ENCODE results near the gene PYROXD2.
"Not testable (repeated sequence)": the region's sequence is repeated elsewhere in the genome, so short reads cannot be mapped to it uniquely, and the experiment has no call there.

Gene PYROXD2

GRCh38 chr10:98383134-98383667 is 31.8 kb downstream of the PYROXD2 start:
- H3K27ac ChIP-seq (replicated peaks; ENCODE audit: low read length); H2BK15ac ChIP-seq (ENCODE audit: low read length); H3K4ac ChIP-seq (ENCODE audit: low read length); H3K23ac ChIP-seq (ENCODE audit: low read depth, low read length, poor library complexity); H3K4me2 ChIP-seq (ENCODE audit: insufficient read depth, low read length, poor library complexity, severe bottlenecking); H2BK12ac ChIP-seq (ENCODE audit: low read length); H2AFZ ChIP-seq (ENCODE audit: low read length); H3K36me3 ChIP-seq (replicated peaks in 1 of 2; ENCODE audit: control insufficient read depth in 2 of 2, insufficient read depth in 2 of 2, low read length in 2 of 2); H4K8ac ChIP-seq (ENCODE audit: low read depth, low read length); H3K27me3 ChIP-seq (ENCODE audit: control insufficient read depth in 3 of 3, insufficient read depth in 3 of 3, low read depth in 1 of 3, low read length in 3 of 3); H4K91ac ChIP-seq (ENCODE audit: low read depth, low read length, poor library complexity); H3K9me3 ChIP-seq (replicated peaks in 1 of 2; ENCODE audit: control insufficient read depth in 2 of 2, insufficient read depth in 1 of 2, low read depth in 1 of 2, low read length in 2 of 2); DNase-seq (ENCODE audit: low spot score); H3K9ac ChIP-seq (ENCODE audit: low read depth, low read length, poor library complexity); H3K4me1 ChIP-seq (ENCODE audit: control insufficient read depth in 2 of 2, insufficient read depth in 1 of 2, low read depth in 1 of 2, low read length in 2 of 2); H2BK5ac ChIP-seq (ENCODE audit: low read length); H3K14ac ChIP-seq (ENCODE audit: low read length); H2AK5ac ChIP-seq (ENCODE audit: low read depth, low read length); H3K4me3 ChIP-seq (ENCODE audit: low read length in 2 of 2); H2BK120ac ChIP-seq (ENCODE audit: low read depth, low read length); H3K79me1 ChIP-seq (ENCODE audit: low read depth, low read length); H3K18ac ChIP-seq (ENCODE audit: low read length): not testable (repeated sequence)
- no CpG with 5 or more reads among the region's 7 CpGs for WGBS, 2 donors (ENCODE audit: extremely low coverage in 2 of 2, insufficient read length in 2 of 2, insufficient replicate concordance in 1 of 2)

GRCh38 chr10:98382691-98383101 is 32.3 kb downstream of the PYROXD2 start:
- Histone ChIP-seq H3K4me3 (ENCODE audit: low read length in 2 of 2) (no peak overlapping the region), H3K14ac (ENCODE audit: low read length) (no peak overlapping the region), H3K4ac (ENCODE audit: low read length) (no peak overlapping the region), H3K4me2 (ENCODE audit: insufficient read depth, low read length, poor library complexity, severe bottlenecking) (no peak overlapping the region), H3K9me3 (replicated peaks in 1 of 2; ENCODE audit: control insufficient read depth in 2 of 2, insufficient read depth in 1 of 2, low read depth in 1 of 2, low read length in 2 of 2) (no peaks in the 10 kb centered on the region), H2AK5ac (ENCODE audit: low read depth, low read length) (no peak overlapping the region), H4K8ac (ENCODE audit: low read depth, low read length) (no peak overlapping the region), H2BK120ac (ENCODE audit: low read depth, low read length) (no peak overlapping the region), H3K18ac (ENCODE audit: low read length) (no peak overlapping the region), H3K27ac (replicated peaks; ENCODE audit: low read length) (no peak overlapping the region), H2BK5ac (ENCODE audit: low read length) (no peak overlapping the region), H3K79me1 (ENCODE audit: low read depth, low read length) (no peaks in the 10 kb centered on the region), H3K27me3 (ENCODE audit: control insufficient read depth in 3 of 3, insufficient read depth in 3 of 3, low read depth in 1 of 3, low read length in 3 of 3) (no peaks in the 10 kb centered on the region), H3K9ac (ENCODE audit: low read depth, low read length, poor library complexity) (no peak overlapping the region), H3K23ac (ENCODE audit: low read depth, low read length, poor library complexity) (no peak overlapping the region), H2BK12ac (ENCODE audit: low read length) (no peak overlapping the region), H2BK15ac (ENCODE audit: low read length) (no peak overlapping the region), H4K91ac (ENCODE audit: low read depth, low read length, poor library complexity) (no peak overlapping the region), H2AFZ (ENCODE audit: low read length) (no peak overlapping the region), H3K36me3 (replicated peaks in 1 of 2; ENCODE audit: control insufficient read depth in 2 of 2, insufficient read depth in 2 of 2, low read length in 2 of 2) (no peaks in the 10 kb centered on the region), H3K4me1 (ENCODE audit: control insufficient read depth in 2 of 2, insufficient read depth in 1 of 2, low read depth in 1 of 2, low read length in 2 of 2) (no peaks in the 10 kb centered on the region)
- DNase-seq (ENCODE audit: low spot score): no peak
- WGBS, 2 donors (ENCODE audit: extremely low coverage in 2 of 2, insufficient read length in 2 of 2, insufficient replicate concordance in 1 of 2): no CpG with 5 or more reads among the region's 5 CpGs

- H3K4ac ChIP-seq (ENCODE audit: low read length): no peak overlapping the region
- no peak for DNase-seq (ENCODE audit: low spot score)
- no CpG with 5 or more reads among the region's 8 CpGs for WGBS, 2 donors (ENCODE audit: extremely low coverage in 2 of 2, insufficient read length in 2 of 2, insufficient replicate concordance in 1 of 2)
- H3K18ac ChIP-seq (ENCODE audit: low read length): no peak overlapping the region
- no peaks in the 10 kb centered on the region for H3K4me1 ChIP-seq (ENCODE audit: control insufficient read depth in 2 of 2, insufficient read depth in 1 of 2, low read depth in 1 of 2, low read length in 2 of 2)
- no peak overlapping the region for H3K14ac ChIP-seq (ENCODE audit: low read length)
- H4K8ac ChIP-seq (ENCODE audit: low read depth, low read length): no peak overlapping the region
- H2AFZ ChIP-seq (ENCODE audit: low read length): no peak overlapping the region
- no peak overlapping the region for H2AK5ac ChIP-seq (ENCODE audit: low read depth, low read length)
- no peak overlapping the region for H2BK15ac ChIP-seq (ENCODE audit: low read length)
- no peak overlapping the region for H4K91ac ChIP-seq (ENCODE audit: low read depth, low read length, poor library complexity)
- peak overlapping the region; percentile 12 for H3K23ac ChIP-seq (ENCODE audit: low read depth, low read length, poor library complexity)
- no peaks in the 10 kb centered on the region for H3K36me3 ChIP-seq (replicated peaks in 1 of 2; ENCODE audit: control insufficient read depth in 2 of 2, insufficient read depth in 2 of 2, low read length in 2 of 2)
- no peaks in the 10 kb centered on the region for H3K79me1 ChIP-seq (ENCODE audit: low read depth, low read length)
- H3K9ac ChIP-seq (ENCODE audit: low read depth, low read length, poor library complexity): no peak overlapping the region
- H3K27ac ChIP-seq (replicated peaks; ENCODE audit: low read length): no peak overlapping the region
- H3K4me3 ChIP-seq (ENCODE audit: low read length in 2 of 2): no peak overlapping the region
- H2BK120ac ChIP-seq (ENCODE audit: low read depth, low read length): no peak overlapping the region
- no peak overlapping the region for H2BK5ac ChIP-seq (ENCODE audit: low read length)
- no peaks in the 10 kb centered on the region for H3K27me3 ChIP-seq (ENCODE audit: control insufficient read depth in 3 of 3, insufficient read depth in 3 of 3, low read depth in 1 of 3, low read length in 3 of 3)
- H3K4me2 ChIP-seq (ENCODE audit: insufficient read depth, low read length, poor library complexity, severe bottlenecking): no peak overlapping the region
- H3K9me3 ChIP-seq (replicated peaks in 1 of 2; ENCODE audit: control insufficient read depth in 2 of 2, insufficient read depth in 1 of 2, low read depth in 1 of 2, low read length in 2 of 2): no peaks in the 10 kb centered on the region
- no peak overlapping the region for H2BK12ac ChIP-seq (ENCODE audit: low read length)
Observed at GRCh38 chr10:98380493-98381339, 34.3 kb downstream of the PYROXD2 start.

DNA sequence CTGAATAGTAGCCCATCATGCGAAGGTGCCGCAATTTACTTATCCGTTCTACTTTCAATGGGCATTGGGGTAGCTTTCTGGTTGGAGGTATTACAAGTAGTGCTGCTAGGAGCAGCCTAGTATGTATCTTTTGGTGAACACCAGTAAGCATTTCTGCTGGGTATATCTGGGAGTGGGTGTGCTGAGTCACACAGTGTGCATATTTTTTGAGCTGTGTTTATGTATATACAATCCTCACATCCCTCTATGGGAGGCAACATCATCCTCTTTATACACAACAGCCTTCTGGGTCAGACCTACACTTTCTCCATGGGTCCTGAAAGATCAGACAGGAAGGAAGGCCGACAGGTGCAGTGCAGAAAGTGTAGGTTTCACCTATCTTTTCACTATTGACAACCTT is 36.3 kb downstream of the PYROXD2 start:
- Histone ChIP-seq H3K4ac (ENCODE audit: low read length) (no peak overlapping the region), H3K18ac (ENCODE audit: low read length) (no peak overlapping the region), H2AK5ac (ENCODE audit: low read depth, low read length) (no peak overlapping the region), H3K14ac (ENCODE audit: low read length) (no peak overlapping the region), H3K9ac (ENCODE audit: low read depth, low read length, poor library complexity) (no peak overlapping the region), H3K79me1 (ENCODE audit: low read depth, low read length) (no peaks in the 10 kb centered on the region), H3K4me3 (ENCODE audit: low read length in 2 of 2) (no peak overlapping the region), H3K9me3 (replicated peaks in 1 of 2; ENCODE audit: control insufficient read depth in 2 of 2, insufficient read depth in 1 of 2, low read depth in 1 of 2, low read length in 2 of 2) (no peaks in the 10 kb centered on the region), H4K8ac (ENCODE audit: low read depth, low read length) (no peak overlapping the region), H4K91ac (ENCODE audit: low read depth, low read length, poor library complexity) (no peak overlapping the region), H3K36me3 (replicated peaks in 1 of 2; ENCODE audit: control insufficient read depth in 2 of 2, insufficient read depth in 2 of 2, low read length in 2 of 2) (no peaks in the 10 kb centered on the region), H3K27me3 (ENCODE audit: control insufficient read depth in 3 of 3, insufficient read depth in 3 of 3, low read depth in 1 of 3, low read length in 3 of 3) (no peaks in the 10 kb centered on the region), H3K27ac (replicated peaks; ENCODE audit: low read length) (no peak overlapping the region), H2BK120ac (ENCODE audit: low read depth, low read length) (no peak overlapping the region), H2BK12ac (ENCODE audit: low read length) (no peak overlapping the region), H2BK5ac (ENCODE audit: low read length) (no peak overlapping the region), H3K4me1 (ENCODE audit: control insufficient read depth in 2 of 2, insufficient read depth in 1 of 2, low read depth in 1 of 2, low read length in 2 of 2) (peaks cover 0 to 2% of the 10 kb centered on the region in 2 donors), H2AFZ (ENCODE audit: low read length) (no peak overlapping the region), H3K4me2 (ENCODE audit: insufficient read depth, low read length, poor library complexity, severe bottlenecking) (no peak overlapping the region), H3K23ac (ENCODE audit: low read depth, low read length, poor library complexity) (no peak overlapping the region), H2BK15ac (ENCODE audit: low read length) (no peak overlapping the region)
- DNase-seq (ENCODE audit: low spot score): no peak
- no CpG with 5 or more reads among the region's 4 CpGs for WGBS, 2 donors (ENCODE audit: extremely low coverage in 2 of 2, insufficient read length in 2 of 2, insufficient replicate concordance in 1 of 2)

Measured in neuronal stem cell (in vitro differentiated cells).